ENCODE results near the gene APOBEC3A.

APOBEC3A gene

DNA sequence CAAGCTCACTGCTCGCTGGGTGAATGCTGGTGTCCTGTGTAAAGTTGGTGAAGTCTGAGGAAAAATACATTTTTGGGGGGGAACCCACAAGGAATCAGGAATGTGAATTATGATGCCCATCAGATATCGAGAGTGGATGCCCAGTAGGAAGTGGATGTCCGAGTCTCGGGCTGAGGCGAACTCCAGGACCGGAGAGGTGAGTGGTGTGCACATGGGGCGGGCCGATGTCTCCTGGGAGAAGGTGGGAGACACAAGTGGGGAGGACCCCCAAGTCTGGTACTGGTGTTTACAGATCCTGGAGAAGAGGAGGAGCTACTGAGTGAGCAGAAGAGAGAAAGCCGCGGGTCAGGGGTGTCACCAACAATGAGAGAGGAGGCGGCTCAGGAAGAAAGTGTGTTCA, 19.2 kb upstream of the APOBEC3A start:
- no peak overlapping the region for H3K4me2 ChIP-seq (ENCODE audit: low read length)
- H3K4me1 ChIP-seq (ENCODE audit: insufficient read depth, low read length, severe bottlenecking): no peaks in the 10 kb centered on the region
- H3K9ac ChIP-seq (ENCODE audit: low read length): no peak overlapping the region
- TF ChIP-seq EZH2 (IDR thresholded peaks at IDR 0.05; ENCODE audit: borderline replicate concordance, low read length): no peak
- TF ChIP-seq, protein P1, sequence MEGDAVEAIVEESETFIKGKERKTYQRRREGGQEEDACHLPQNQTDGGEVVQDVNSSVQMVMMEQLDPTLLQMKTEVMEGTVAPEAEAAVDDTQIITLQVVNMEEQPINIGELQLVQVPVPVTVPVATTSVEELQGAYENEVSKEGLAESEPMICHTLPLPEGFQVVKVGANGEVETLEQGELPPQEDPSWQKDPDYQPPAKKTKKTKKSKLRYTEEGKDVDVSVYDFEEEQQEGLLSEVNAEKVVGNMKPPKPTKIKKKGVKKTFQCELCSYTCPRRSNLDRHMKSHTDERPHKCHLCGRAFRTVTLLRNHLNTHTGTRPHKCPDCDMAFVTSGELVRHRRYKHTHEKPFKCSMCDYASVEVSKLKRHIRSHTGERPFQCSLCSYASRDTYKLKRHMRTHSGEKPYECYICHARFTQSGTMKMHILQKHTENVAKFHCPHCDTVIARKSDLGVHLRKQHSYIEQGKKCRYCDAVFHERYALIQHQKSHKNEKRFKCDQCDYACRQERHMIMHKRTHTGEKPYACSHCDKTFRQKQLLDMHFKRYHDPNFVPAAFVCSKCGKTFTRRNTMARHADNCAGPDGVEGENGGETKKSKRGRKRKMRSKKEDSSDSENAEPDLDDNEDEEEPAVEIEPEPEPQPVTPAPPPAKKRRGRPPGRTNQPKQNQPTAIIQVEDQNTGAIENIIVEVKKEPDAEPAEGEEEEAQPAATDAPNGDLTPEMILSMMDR (IDR thresholded peaks at IDR 0.05; ENCODE audit: low read length): no peak
- H3K27me3 ChIP-seq (ENCODE audit: insufficient read depth, low read length): no peaks in the 10 kb centered on the region
- no peaks in the 10 kb centered on the region for H3K9me3 ChIP-seq (ENCODE audit: low read length)
- no peak overlapping the region for H3K27ac ChIP-seq (ENCODE audit: low read depth, low read length, poor library complexity, severe bottlenecking)
- no peaks in the 10 kb centered on the region for H3K79me2 ChIP-seq (ENCODE audit: insufficient read depth, low read length)
- no peaks in the 10 kb centered on the region for H4K20me1 ChIP-seq (ENCODE audit: insufficient read depth, low read length)
- no peaks in the 10 kb centered on the region for H3K36me3 ChIP-seq (ENCODE audit: insufficient read depth, low read length)
- no peak overlapping the region for H2AFZ ChIP-seq (ENCODE audit: low read length)
- no peaks in the 10 kb centered on the region for H3K9me2 ChIP-seq (ENCODE audit: low read depth, low read length)
- no peaks in the 10 kb centered on the region for H3F3A ChIP-seq (ENCODE audit: insufficient read depth, low read length)
- H3K4me3 ChIP-seq (ENCODE audit: low read depth, low read length, poor library complexity, severe bottlenecking): no peak overlapping the region

DNA sequence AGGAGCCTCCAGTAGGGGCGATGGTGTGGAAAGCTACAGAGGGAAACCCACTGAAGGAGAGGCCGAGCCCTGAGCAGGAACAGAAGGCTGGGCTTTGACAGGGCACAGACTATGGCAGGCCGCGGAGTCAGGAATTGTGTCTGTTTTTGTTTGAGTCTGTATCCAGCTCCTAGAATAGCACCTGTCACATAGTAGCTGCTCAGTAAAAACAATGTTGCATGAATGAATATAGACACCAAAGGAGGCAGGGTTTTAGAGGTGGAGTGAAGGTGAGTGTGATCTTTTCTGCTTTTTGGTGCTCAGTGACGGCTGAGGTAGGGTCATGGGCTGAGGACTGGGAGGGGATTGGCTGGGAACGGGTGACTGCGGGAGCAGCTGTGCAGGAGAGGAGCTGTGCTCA, 18.5 kb upstream of the APOBEC3A start:
- Histone ChIP-seq H4K20me1 (ENCODE audit: insufficient read depth, low read length) (no peaks in the 10 kb centered on the region), H3K27ac (ENCODE audit: low read depth, low read length, poor library complexity, severe bottlenecking) (no peak overlapping the region), H3K9ac (ENCODE audit: low read length) (no peak overlapping the region), H3K4me1 (ENCODE audit: insufficient read depth, low read length, severe bottlenecking) (no peaks in the 10 kb centered on the region), H3K9me2 (ENCODE audit: low read depth, low read length) (no peaks in the 10 kb centered on the region), H3K9me3 (ENCODE audit: low read length) (no peaks in the 10 kb centered on the region), H3K27me3 (ENCODE audit: insufficient read depth, low read length) (no peaks in the 10 kb centered on the region), H3K4me3 (ENCODE audit: low read depth, low read length, poor library complexity, severe bottlenecking) (no peak overlapping the region), H3F3A (ENCODE audit: insufficient read depth, low read length) (no peaks in the 10 kb centered on the region), H2AFZ (ENCODE audit: low read length) (no peak overlapping the region), H3K79me2 (ENCODE audit: insufficient read depth, low read length) (no peaks in the 10 kb centered on the region), H3K4me2 (ENCODE audit: low read length) (no peak overlapping the region), H3K36me3 (ENCODE audit: insufficient read depth, low read length) (no peaks in the 10 kb centered on the region)
- TF ChIP-seq, protein P1 (IDR thresholded peaks at IDR 0.05; ENCODE audit: low read length): no peak
- no peak for TF ChIP-seq EZH2 (IDR thresholded peaks at IDR 0.05; ENCODE audit: borderline replicate concordance, low read length)

DNA sequence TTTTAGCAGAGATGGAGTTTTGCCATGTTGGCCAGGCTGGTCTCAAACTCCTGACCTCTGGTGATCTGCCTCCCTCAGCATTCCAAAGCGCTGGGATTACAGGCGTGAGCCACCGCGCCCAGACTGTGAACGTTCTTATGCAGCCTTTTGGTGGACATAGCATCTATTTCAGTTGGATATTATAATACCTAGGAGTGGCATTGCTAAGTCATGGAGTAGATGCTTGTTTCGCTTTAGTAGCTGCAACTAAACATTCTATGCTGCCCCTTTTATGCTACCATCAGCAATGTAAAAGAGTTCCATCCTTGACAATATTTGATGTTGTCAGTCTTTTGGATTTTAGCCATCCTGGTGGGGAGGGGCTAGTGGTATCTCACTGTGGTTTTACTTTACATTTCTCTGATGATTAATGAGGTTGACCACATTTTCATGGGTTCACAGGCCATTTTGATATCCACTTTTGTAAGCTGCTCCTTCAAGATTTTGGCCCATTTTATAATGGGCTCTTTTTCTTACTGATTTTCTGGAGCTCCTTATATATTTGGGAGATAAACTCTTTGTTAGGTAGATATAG, 16.5 kb upstream of the APOBEC3A start:
- no peaks in the 10 kb centered on the region for H4K20me1 ChIP-seq (ENCODE audit: insufficient read depth, low read length)
- H2AFZ ChIP-seq (ENCODE audit: low read length): no peak overlapping the region
- H3K9ac ChIP-seq (ENCODE audit: low read length): no peak overlapping the region
- no peaks in the 10 kb centered on the region for H3F3A ChIP-seq (ENCODE audit: insufficient read depth, low read length)
- H3K27ac ChIP-seq (ENCODE audit: low read depth, low read length, poor library complexity, severe bottlenecking): no peak overlapping the region
- no peaks in the 10 kb centered on the region for H3K36me3 ChIP-seq (ENCODE audit: insufficient read depth, low read length)
- no peak overlapping the region for H3K4me2 ChIP-seq (ENCODE audit: low read length)
- no peaks in the 10 kb centered on the region for H3K9me3 ChIP-seq (ENCODE audit: low read length)
- H3K79me2 ChIP-seq (ENCODE audit: insufficient read depth, low read length): no peaks in the 10 kb centered on the region
- no peaks in the 10 kb centered on the region for H3K4me1 ChIP-seq (ENCODE audit: insufficient read depth, low read length, severe bottlenecking)
- no peaks in the 10 kb centered on the region for H3K27me3 ChIP-seq (ENCODE audit: insufficient read depth, low read length)
- TF ChIP-seq EZH2 (IDR thresholded peaks at IDR 0.05; ENCODE audit: borderline replicate concordance, low read length): no peak
- TF ChIP-seq, protein P1 (IDR thresholded peaks at IDR 0.05; ENCODE audit: low read length): no peak
- no peak overlapping the region for H3K4me3 ChIP-seq (ENCODE audit: low read depth, low read length, poor library complexity, severe bottlenecking)
- H3K9me2 ChIP-seq (ENCODE audit: low read depth, low read length): no peaks in the 10 kb centered on the region

Measured in OCI-LY1 (cell line).